ENCODE measurements around the gene TM2D1.

TM2D1 gene

GRCh38 chr1:61648983-61649742 is 75.8 kb downstream of the TM2D1 start:
- no peak for TF ChIP-seq ZFX (IDR thresholded peaks at IDR 0.05)
- TF ChIP-seq, protein P1, sequence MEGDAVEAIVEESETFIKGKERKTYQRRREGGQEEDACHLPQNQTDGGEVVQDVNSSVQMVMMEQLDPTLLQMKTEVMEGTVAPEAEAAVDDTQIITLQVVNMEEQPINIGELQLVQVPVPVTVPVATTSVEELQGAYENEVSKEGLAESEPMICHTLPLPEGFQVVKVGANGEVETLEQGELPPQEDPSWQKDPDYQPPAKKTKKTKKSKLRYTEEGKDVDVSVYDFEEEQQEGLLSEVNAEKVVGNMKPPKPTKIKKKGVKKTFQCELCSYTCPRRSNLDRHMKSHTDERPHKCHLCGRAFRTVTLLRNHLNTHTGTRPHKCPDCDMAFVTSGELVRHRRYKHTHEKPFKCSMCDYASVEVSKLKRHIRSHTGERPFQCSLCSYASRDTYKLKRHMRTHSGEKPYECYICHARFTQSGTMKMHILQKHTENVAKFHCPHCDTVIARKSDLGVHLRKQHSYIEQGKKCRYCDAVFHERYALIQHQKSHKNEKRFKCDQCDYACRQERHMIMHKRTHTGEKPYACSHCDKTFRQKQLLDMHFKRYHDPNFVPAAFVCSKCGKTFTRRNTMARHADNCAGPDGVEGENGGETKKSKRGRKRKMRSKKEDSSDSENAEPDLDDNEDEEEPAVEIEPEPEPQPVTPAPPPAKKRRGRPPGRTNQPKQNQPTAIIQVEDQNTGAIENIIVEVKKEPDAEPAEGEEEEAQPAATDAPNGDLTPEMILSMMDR (conservative IDR thresholded peaks at IDR 0.05), result no peak
- H3K27ac ChIP-seq, result no peak overlapping the region

GRCh38 chr1:61647142-61647541 is 77.8 kb downstream of the TM2D1 start:
- H3K27ac ChIP-seq, result no peak overlapping the region; the same call in 1 of the 2 replicates
- TF ChIP-seq, protein P1 (conservative IDR thresholded peaks at IDR 0.05), result no peak
- TF ChIP-seq ZFX (IDR thresholded peaks at IDR 0.05), result no peak

DNA sequence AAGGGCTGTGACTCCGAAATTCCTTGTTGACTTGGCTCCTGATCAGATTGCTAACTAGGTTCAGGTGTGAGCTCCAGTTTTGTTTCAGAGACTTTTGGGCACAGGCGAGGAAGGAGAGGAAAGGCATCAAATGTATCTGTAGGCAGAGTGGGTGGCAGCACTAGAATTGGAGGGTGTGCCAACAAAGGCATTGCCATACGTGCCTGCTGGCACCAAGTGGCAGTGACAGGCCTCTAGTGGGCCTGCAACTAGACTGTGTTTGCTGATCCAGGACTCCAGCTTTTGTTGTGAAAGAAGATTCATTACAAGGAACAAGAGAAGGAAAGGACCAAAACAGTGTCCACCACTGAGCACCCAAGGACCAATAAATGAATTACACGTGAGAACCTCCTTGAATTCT is 79.5 kb downstream of the TM2D1 start:
- H3K27ac ChIP-seq, result 0 out of 2 replicates have a peak overlapping the region, but pooled peaks have one; percentile 1
- no peak for TF ChIP-seq ZFX (IDR thresholded peaks at IDR 0.05)
- TF ChIP-seq, protein P1 (conservative IDR thresholded peaks at IDR 0.05), result no peak

DNA sequence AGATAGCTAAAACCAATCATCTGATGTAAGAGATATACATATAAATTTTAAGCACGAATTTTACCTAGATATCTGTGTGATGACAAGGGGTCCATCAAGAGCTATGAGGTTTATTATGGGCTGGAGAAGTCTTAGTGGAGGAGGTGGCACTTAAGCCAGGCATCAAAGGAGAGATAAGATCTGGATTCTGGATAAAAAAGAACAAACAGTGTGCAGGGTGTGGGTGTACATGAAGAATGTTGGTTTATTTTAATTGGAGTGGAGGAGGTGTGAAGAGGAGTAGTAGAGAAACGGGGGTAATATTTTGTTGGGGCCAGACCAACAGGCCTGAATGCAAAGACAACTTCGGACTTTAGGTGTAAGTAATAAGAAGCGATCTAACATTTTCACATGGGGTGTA is 80.6 kb downstream of the TM2D1 start:
- TF ChIP-seq, protein P1 (conservative IDR thresholded peaks at IDR 0.05), result no peak
- no peak for TF ChIP-seq ZFX (IDR thresholded peaks at IDR 0.05)
- no peak overlapping the region for H3K27ac ChIP-seq

DNA sequence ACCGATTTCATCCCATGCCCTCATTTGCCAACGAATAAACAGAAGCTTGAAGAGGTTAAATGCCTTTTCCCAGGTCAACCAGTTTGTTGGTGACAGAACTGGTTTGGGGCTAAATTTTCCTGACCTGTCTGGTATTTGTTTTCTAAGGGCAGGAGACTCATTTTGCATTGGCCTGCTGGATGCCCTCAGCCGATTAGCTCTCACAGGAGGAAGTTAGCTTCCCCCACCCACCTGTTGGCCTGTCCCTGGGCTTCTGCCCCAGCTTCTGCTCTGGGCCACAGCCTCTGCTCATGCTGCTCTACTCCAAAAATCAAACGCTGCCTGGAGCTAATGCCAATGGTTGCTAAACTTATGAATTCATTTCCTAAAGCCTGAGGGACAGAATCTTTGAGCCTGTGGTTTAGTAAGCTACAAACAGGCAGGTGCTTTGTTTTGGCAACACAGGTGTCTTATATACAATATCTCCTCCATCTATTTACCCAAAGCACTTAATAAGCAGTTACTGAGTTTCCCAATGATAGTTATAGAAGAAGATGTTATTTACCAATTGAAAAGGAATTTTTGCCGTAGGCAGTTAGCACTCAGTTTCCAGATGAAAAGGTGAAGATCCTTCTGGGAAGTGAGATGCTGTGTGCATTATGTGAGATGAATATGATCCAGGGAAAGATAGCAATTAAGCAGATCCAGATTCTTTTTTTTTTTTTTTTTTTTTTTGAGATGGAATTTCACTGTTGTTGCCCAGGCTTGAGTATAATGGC is 82.3 kb downstream of the TM2D1 start:
- H3K27ac ChIP-seq, result peak overlapping the region; percentile 73
- no peak for TF ChIP-seq ZFX (IDR thresholded peaks at IDR 0.05)
- TF ChIP-seq, protein P1 (conservative IDR thresholded peaks at IDR 0.05), result no peak

- TF ChIP-seq, protein P1 (conservative IDR thresholded peaks at IDR 0.05), result peak; percentile 95
- TF ChIP-seq ZFX (IDR thresholded peaks at IDR 0.05), result no peak; the same call in 1 of the 2 replicates
- peak overlapping the region; percentile 73 for H3K27ac ChIP-seq
Observed at GRCh38 chr1:61641578-61642336, 83.2 kb downstream of the TM2D1 start.
